Heart right ventricle (tissue), 16 donors: ENCODE results near the gene KCNT2. TPM values are rescaled to one million over a fixed set of nuclear protein-coding genes. Genes with fewer than 3 reads are reported as not detected.

Source experiments
- ATAC-seq, 8 donors: fragments of 200-7000 bp; cut with Tn5 transposase; one replicate each; pipeline ENCODE4 v1.9.1; 2020; ENCODE audit warnings: mild to moderate bottlenecking in 8 of 8, moderate library complexity in 8 of 8, moderate number of reproducible peaks in 1 of 8
- DNase-seq, 2 donors: peaks; one replicate each; pipeline ENCODE4 v3.0.0-alpha.2; 2020
- H3K27ac ChIP-seq, 10 donors: fragments of 200-600 bp; sonication (generic) in 2 of 10; one replicate each; pipeline versions ENCODE4 v1.5.0 to v1.8.0; 2020 to 2022; ENCODE audit warnings: mild to moderate bottlenecking in 3 of 10
- H3K27me3 ChIP-seq, 7 donors: fragments of 200-600 bp; one replicate each; pipeline ENCODE4 v1.8.0; 2021 to 2022; ENCODE audit warnings: mild to moderate bottlenecking in 2 of 7
- H3K36me3 ChIP-seq, 9 donors: fragments of 200-600 bp; sonication (generic) in 1 of 9; one replicate each; pipeline versions ENCODE4 v1.5.0 to v1.8.0; 2020 to 2022; ENCODE audit warnings: mild to moderate bottlenecking in 2 of 9
- H3K4me1 ChIP-seq, 9 donors: fragments of 200-600 bp; sonication (generic) in 1 of 9; one replicate each; pipeline versions ENCODE4 v1.5.0 to v1.8.0; 2020 to 2022; ENCODE audit warnings: mild to moderate bottlenecking in 4 of 9
- H3K4me3 ChIP-seq, 10 donors: fragments of 200-600 bp; sonication (generic) in 2 of 10; one replicate each; pipeline versions ENCODE4 v1.5.0 to v1.8.0; 2020 to 2022; ENCODE audit warnings: mild to moderate bottlenecking in 7 of 10, moderate library complexity in 2 of 10
- H3K9me3 ChIP-seq, 11 donors: fragments of 200-600 bp in 10 of 11; sonication (generic) in 2 of 11; one replicate each; pipeline versions ENCODE4 v1.5.0 to v1.8.0; 2013 to 2022; ENCODE audit warnings: mild to moderate bottlenecking in 2 of 11, control low read depth in 1 of 11, moderate library complexity in 1 of 11
- WGBS, 2 donors: extraction: QIAGEN DNeasy Blood & Tissue Kit; methylation state at CpG; one replicate each; pipeline ENCODE4 v1.1.7; 2013; ENCODE audit warnings: inconsistent platforms in 1 of 2; 5-methylcytosine and 5-hydroxymethylcytosine counted together
- intact Hi-C, 10 donors: fragments of 100-400 bp; cut with DNase I; formaldehyde crosslinking; loops; one replicate each; pipeline versions ENCODE4 v1.11.1 to v1.14.2; 2022
- polyA plus RNA-seq, 2 donors: library from polyadenylated mRNA; stranded (reverse); fragments of 200-250 nt; gene quantifications; one replicate each; pipeline ENCODE4 v1.2.3, GENCODE V29; 2013
- total RNA-seq, 10 donors: library from RNA; stranded (reverse); fragmentation: NEBNext Ultra II Directional in 3 of 10; extraction: Animal tissue kit (Norgen Biotek cat#: 25700) in 3 of 10; gene quantifications; one replicate each; pipeline versions ENCODE4 v1.2.1 to v1.2.4, GENCODE V29; 2021 to 2023
- TF ChIP-seq, protein P1 (sequence below), 9 donors: fragments of 200-600 bp; sonication (generic) in 2 of 9; IDR thresholded peaks; one replicate each; pipeline versions ENCODE4 v1.5.0 to v1.8.0; 2021 to 2022; ENCODE audit warnings: antibody characterized with exemption in 9 of 9, mild to moderate bottlenecking in 5 of 9, moderate library complexity in 1 of 9
- donor health status: Arrhythmogenic right ventricular cardiomyopathy.
- donor health status: ischemic (EF 13 %, LVEDD 7.1; RV severe dilation, severe dysfunction).
- donor health status: healthy with polysubstance abuse.
- donor health status: DM: no; HTN: yes; CAD: no.
- donor health status: DM: no; HTN: no; CAD: no.
- donor health status: ischemic (EF 25% LVEDD 6.9; RV normal size, moderate dysfunction).
- donor health status: ischemic (EF 25% LVEDD 5.7; RV mildly dilated, moderate dysfunction).
- donor health status: healthy.
- donor health status: DM: yes; HTN: yes; CAD: no.
- donor health status: Ischemic cardiomyopathy.
- donor health status: ischemic (EF 35%, LVEDD 5.7; RV mildly dilated, moderate dysfunction).
- donor health status: nonischemic (EF 11% LVEDD 7.7; RV severe dilation, severe dysfunction).
- donor health status: DM: yes; HTN: yes; CAD: no.
- donor health status: PGD.
- donor health status: ischemic (EF 29% LVEDD 5.4; RV normal size, mild dysfunction).
- donor health status: nonischemic (EF 23%, LVEDD 6.1; RV moderate dilation, normal function).

Gene KCNT2
- total and polyA plus RNA-seq, 12 donors: 0.26 to 1.1 (median 0.68) TPM

DNA sequence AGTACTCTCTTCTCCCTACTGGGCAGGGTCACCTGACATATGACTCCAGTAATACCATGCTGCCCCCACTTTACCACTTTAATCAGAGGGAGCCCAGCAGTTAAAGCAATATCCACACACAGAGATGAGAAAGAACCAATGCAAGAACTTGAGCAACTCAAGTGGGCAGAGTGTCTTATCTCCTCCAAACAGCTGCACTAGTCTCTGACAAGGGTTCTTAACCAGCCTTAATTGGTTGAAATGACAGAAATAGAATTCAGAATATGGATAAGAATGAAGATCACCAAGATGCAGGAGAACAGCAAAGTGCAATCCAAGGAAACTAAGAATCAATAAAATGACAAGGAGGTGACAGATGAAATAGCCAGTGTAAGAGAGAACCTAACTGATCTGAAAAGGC is 91.0 kb downstream of the KCNT2 start:
- DNase-seq (no peak), ATAC-seq (no peak)
- Histone ChIP-seq H3K4me1 (no peaks in the 10 kb centered on the region), H3K27ac (no peak overlapping the region), H3K27me3 (no peaks in the 10 kb centered on the region), H3K9me3 (peaks cover 0 to 36% (median 3%) of the 10 kb centered on the region in 11 donors), H3K4me3 (no peak overlapping the region), H3K36me3 (no peaks in the 10 kb centered on the region)
- intact Hi-C loops: no loop called here
- TF ChIP-seq, protein P1, sequence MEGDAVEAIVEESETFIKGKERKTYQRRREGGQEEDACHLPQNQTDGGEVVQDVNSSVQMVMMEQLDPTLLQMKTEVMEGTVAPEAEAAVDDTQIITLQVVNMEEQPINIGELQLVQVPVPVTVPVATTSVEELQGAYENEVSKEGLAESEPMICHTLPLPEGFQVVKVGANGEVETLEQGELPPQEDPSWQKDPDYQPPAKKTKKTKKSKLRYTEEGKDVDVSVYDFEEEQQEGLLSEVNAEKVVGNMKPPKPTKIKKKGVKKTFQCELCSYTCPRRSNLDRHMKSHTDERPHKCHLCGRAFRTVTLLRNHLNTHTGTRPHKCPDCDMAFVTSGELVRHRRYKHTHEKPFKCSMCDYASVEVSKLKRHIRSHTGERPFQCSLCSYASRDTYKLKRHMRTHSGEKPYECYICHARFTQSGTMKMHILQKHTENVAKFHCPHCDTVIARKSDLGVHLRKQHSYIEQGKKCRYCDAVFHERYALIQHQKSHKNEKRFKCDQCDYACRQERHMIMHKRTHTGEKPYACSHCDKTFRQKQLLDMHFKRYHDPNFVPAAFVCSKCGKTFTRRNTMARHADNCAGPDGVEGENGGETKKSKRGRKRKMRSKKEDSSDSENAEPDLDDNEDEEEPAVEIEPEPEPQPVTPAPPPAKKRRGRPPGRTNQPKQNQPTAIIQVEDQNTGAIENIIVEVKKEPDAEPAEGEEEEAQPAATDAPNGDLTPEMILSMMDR (IDR thresholded peaks at IDR 0.05): no peak

DNA sequence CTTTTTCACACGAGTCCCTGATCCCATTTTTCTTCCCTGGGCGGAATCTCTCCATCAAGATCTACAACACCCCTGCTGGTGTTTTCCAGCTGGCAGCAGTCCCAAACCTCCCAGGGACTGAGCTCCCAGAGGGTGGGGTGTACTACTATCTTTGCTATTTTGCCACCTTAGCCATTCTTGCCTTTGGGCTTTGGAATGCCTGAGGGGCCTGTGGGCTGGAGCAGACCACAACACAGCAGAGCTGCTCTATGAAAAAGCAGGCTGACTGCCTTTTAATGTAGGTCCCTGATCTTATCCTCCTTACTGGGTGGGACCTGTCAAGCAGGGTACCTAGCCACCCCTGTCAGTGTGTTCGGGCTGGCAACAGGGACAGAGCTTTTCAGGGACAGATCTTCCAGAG is 91.9 kb downstream of the KCNT2 start:
- no peak overlapping the region for H3K27ac ChIP-seq
- no peaks in the 10 kb centered on the region for H3K4me1 ChIP-seq
- ATAC-seq: no peak
- H3K36me3 ChIP-seq: no peaks in the 10 kb centered on the region
- intact Hi-C loops: no loop called here
- H3K27me3 ChIP-seq: no peaks in the 10 kb centered on the region
- 74 to 84% methylated on average over 3 of the region's 3 CpGs for WGBS, 2 donors
- peaks cover 0 to 33% (median under 1%) of the 10 kb centered on the region in 11 donors for H3K9me3 ChIP-seq
- no peak for DNase-seq
- no peak overlapping the region for H3K4me3 ChIP-seq
- TF ChIP-seq, protein P1 (IDR thresholded peaks at IDR 0.05): no peak

- ATAC-seq (no peak), DNase-seq (no peak)
- H3K4me1 ChIP-seq: no peaks in the 10 kb centered on the region
- no peaks in the 10 kb centered on the region for H3K36me3 ChIP-seq
- peaks cover 0 to 28% (median 0%) of the 10 kb centered on the region in 11 donors for H3K9me3 ChIP-seq
- H3K27me3 ChIP-seq: no peaks in the 10 kb centered on the region
- no peak overlapping the region for H3K27ac ChIP-seq
- WGBS, 2 donors: 90 to 94% methylated on average over 2 of the region's 2 CpGs
- TF ChIP-seq, protein P1 (IDR thresholded peaks at IDR 0.05): no peak
- no peak overlapping the region for H3K4me3 ChIP-seq
- intact Hi-C loops: no loop called here
Measured at GRCh38 chr1:196515904-196516303, 92.3 kb downstream of the KCNT2 start.

DNA sequence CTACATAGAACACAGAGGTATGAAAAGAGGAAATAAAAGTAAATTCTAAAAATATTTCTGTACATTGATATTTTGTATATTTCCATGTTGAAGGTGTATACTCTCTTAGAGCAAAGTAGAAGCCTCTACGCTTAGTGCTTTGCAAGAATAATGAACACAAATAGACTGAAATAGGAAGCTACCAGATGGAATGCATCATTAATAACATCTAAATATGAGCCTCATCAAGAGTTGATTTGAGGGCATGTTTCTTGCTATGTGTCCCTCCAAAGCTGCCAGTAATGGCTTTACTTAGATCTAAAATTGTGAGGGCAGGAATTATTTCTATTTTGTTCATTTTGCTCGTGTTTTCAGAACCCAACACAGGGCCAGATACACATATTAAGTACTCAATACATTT is 94.4 kb downstream of the KCNT2 start:
- no peak overlapping the region for H3K27ac ChIP-seq
- no peaks in the 10 kb centered on the region for H3K27me3 ChIP-seq
- 63 to 80% methylated on average over 2 of the region's 2 CpGs for WGBS, 2 donors
- intact Hi-C loops: no loop called here
- no peak for DNase-seq
- ATAC-seq: no peak
- H3K4me3 ChIP-seq: no peak overlapping the region
- H3K4me1 ChIP-seq: no peaks in the 10 kb centered on the region
- TF ChIP-seq, protein P1 (IDR thresholded peaks at IDR 0.05): no peak
- no peaks in the 10 kb centered on the region for H3K36me3 ChIP-seq
- peaks cover 0 to 12% (median 0%) of the 10 kb centered on the region in 11 donors for H3K9me3 ChIP-seq
